HUES6 (cell line): Measurements from ENCODE around the gene MRRF.
"Not testable (repeated sequence)": the region's sequence is repeated elsewhere in the genome, so short reads cannot be mapped to it uniquely, and the experiment has no call there.

ENCODE experiments used
- H3K27ac ChIP-seq: 2 replicates; pipeline ENCODE4 v1.7.0; 2013; ENCODE audit warnings: low read depth, mild to moderate bottlenecking, low read length, inconsistent platforms
- H3K27me3 ChIP-seq: 2 replicates; pipeline ENCODE4 v1.6.1; 2013; ENCODE audit warnings: low read length; ENCODE audit not compliant: control insufficient read depth, insufficient read depth
- H3K36me3 ChIP-seq: 2 replicates; pipeline ENCODE4 v1.6.1; 2013; ENCODE audit warnings: low read length; ENCODE audit not compliant: control insufficient read depth, insufficient read depth
- H3K4me1 ChIP-seq: 2 replicates; pipeline ENCODE4 v1.6.1; 2013; ENCODE audit warnings: low read length; ENCODE audit not compliant: control insufficient read depth, insufficient read depth
- H3K4me3 ChIP-seq: 2 replicates; pipeline ENCODE4 v1.5.1; 2013; ENCODE audit warnings: low read depth, low read length
- H3K9ac ChIP-seq: one replicate; pipeline ENCODE4 v1.6.1; 2013; ENCODE audit warnings: mild to moderate bottlenecking, low read length
- H3K9me3 ChIP-seq: 2 replicates; pipeline ENCODE4 v1.6.1; 2013; ENCODE audit warnings: low read depth, low read length; ENCODE audit not compliant: control insufficient read depth, insufficient read depth

Gene MRRF

DNA sequence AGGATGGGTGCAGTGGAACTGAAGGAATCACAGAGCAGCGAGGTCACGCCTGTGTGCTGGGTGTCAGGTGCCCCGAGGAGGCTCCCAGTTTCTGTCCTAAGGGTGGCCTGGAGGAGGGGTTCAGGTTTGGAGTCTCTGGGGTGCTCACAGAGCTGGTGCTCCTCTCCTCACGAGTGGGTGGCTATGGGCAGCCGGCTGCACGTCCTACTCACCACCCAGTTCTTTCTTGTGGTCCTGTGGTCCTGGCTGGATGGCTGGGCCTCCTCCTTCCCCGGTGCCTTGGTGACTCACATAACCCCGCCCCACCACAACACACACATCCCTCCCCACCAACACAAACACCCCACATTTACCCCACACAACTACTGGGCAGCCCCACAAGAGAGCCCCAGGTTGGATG lies 96.2 kb downstream of the MRRF start:
- H3K9me3 ChIP-seq, result no peaks in the 10 kb centered on the region
- H3K27me3 ChIP-seq, result 0 out of 2 replicates have a peak, but pooled peaks cover 4% of the 10 kb centered on the region
- H3K27ac ChIP-seq, result no peak overlapping the region
- H3K4me3 ChIP-seq, result no peak overlapping the region
- no peaks in the 10 kb centered on the region for H3K4me1 ChIP-seq
- H3K9ac ChIP-seq, result no peak overlapping the region
- no peaks in the 10 kb centered on the region for H3K36me3 ChIP-seq

DNA sequence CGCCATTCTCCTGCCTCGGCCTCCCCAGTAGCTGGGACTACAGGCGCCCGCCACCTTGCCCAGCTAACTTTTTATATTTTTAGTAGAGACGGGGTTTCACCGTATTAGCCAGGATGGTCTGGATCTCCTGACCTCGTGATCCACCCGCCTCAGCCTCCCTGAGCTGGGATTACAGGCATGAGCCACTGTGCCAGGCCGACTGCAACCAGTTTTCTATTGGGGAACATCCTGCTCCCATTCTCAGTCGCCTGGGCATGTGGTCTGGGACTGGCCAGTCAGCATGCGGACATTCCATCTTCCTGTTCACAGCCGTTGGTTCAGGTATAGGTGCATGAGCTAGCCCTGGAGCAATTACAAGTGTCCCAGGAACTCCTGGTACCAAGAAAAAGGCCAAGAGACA lies 98.4 kb downstream of the MRRF start:
- H3K4me1 ChIP-seq, H3K36me3 ChIP-seq, H3K9me3 ChIP-seq, H3K4me3 ChIP-seq, H3K9ac ChIP-seq, H3K27ac ChIP-seq, H3K27me3 ChIP-seq: not testable (repeated sequence)

DNA sequence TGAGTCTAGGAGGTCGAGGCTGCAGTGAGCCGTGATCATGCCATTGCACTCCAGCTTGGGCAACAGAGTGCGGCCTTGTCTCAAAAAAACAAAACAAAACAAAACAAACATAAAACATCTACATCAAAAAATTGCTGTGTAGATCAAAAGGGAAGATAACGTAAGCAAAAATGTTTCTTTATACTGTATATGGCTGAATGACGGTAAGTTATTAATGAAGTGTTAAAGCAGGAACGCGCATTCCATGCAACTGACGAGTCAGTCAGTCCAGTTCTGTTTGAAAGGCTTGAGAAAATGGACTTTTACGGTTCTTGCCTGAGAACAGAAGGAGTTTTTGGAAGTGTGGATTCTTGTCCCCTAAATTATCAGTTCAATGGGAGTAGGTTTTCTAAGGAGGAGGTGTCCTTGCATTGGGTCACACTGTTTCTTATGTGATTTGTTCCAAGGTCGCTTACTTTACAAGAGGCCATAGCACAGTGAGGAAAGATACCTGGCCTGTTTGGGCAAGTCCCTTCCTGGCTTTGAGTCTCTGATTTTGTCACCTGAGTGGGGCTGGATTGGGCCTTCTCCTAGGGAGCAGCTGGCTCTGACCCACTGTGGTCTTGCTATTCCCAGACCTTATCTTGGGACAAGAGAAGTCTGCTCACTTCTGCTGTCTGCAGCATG lies 99.6 kb downstream of the MRRF start:
- Histone ChIP-seq H3K9me3 (no peaks in the 10 kb centered on the region), H3K27ac (no peak overlapping the region), H3K4me3 (no peak overlapping the region), H3K4me1 (no peaks in the 10 kb centered on the region), H3K9ac (no peak overlapping the region), H3K27me3 (peaks cover 12% of the 10 kb centered on the region), H3K36me3 (no peaks in the 10 kb centered on the region)

DNA sequence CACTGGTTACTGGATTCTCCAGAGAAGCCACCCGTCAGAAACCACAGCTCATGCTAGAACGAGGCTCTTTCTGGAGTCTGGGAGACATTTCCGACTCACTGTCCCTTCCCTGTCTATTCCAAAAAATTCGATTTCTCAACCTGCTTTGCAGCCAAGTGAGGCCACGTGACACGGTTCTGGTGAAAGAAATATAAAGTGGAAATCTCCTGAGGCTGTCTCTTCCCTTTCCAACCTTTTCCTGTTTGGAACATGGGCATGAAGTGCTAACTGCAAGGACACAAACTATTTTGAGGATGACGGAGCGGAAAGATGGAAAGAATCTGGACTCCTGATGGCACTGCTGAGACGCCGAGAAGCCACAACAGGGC lies 100.1 kb downstream of the MRRF start:
- H3K27ac ChIP-seq, result no peak overlapping the region
- H3K36me3 ChIP-seq, result no peaks in the 10 kb centered on the region
- H3K9me3 ChIP-seq, result no peaks in the 10 kb centered on the region
- no peak overlapping the region for H3K9ac ChIP-seq
- H3K4me1 ChIP-seq, result no peaks in the 10 kb centered on the region
- peaks cover 16% of the 10 kb centered on the region for H3K27me3 ChIP-seq
- H3K4me3 ChIP-seq, result no peak overlapping the region

DNA sequence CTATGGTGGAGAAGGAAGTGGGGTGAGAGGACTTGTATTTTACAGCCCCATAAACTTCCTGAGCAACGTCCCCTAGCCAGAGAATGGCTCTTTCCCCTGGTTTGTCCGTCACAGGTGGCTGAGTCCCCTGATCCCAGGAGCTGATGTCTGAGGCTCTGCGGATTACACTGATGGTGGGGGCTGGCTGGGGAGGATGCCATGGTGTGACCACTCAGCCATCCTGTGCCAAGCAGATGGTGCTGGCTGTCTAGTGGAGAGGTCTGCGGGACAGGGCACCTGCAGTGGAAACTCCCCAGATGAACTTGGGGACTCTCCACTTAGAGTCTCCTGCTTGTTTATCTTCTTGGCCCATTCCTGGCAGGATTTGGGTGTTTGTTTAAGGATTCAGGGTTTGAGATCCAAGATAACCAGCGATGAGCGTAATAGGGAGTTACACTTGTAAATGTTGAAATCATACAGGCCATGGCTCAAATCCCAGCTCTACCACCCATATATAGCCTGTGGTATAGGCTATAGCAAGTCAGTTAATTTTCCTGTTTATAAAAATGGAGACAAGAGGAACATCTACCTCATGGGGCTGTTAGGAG lies 101.5 kb downstream of the MRRF start:
- H3K27ac ChIP-seq, result no peak overlapping the region
- H3K4me3 ChIP-seq, result no peak overlapping the region
- H3K4me1 ChIP-seq, result peaks cover 3% of the 10 kb centered on the region; the same call in 1 of the 2 replicates
- no peak overlapping the region for H3K9ac ChIP-seq
- H3K27me3 ChIP-seq, result peaks cover 26% of the 10 kb centered on the region
- H3K36me3 ChIP-seq, result no peaks in the 10 kb centered on the region
- H3K9me3 ChIP-seq, result no peaks in the 10 kb centered on the region

DNA sequence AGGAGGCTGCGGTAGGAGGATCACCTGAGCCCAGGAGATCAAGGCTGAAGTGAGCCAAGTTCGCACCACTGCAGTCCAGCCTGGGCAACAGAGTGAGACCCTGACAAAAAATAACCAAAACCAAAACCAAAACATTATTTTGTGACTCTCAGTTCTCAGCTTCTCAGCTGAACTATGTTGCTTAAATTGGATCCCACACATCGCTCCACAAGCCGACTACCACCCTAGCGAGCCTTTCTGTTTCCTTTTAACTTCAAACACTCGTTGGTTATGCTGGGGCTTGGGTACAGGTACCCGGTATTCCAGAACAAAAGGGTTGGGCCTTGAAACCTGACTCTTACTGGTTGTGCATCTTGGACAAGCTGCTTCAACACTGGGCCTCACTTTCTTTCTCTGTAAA lies 102.4 kb downstream of the MRRF start:
- H3K27me3 ChIP-seq, result peaks cover 35% of the 10 kb centered on the region
- no peak overlapping the region for H3K27ac ChIP-seq
- H3K36me3 ChIP-seq, result no peaks in the 10 kb centered on the region
- peaks cover 11% of the 10 kb centered on the region for H3K4me1 ChIP-seq
- no peaks in the 10 kb centered on the region for H3K9me3 ChIP-seq
- H3K9ac ChIP-seq, result no peak overlapping the region
- H3K4me3 ChIP-seq, result no peak overlapping the region

DNA sequence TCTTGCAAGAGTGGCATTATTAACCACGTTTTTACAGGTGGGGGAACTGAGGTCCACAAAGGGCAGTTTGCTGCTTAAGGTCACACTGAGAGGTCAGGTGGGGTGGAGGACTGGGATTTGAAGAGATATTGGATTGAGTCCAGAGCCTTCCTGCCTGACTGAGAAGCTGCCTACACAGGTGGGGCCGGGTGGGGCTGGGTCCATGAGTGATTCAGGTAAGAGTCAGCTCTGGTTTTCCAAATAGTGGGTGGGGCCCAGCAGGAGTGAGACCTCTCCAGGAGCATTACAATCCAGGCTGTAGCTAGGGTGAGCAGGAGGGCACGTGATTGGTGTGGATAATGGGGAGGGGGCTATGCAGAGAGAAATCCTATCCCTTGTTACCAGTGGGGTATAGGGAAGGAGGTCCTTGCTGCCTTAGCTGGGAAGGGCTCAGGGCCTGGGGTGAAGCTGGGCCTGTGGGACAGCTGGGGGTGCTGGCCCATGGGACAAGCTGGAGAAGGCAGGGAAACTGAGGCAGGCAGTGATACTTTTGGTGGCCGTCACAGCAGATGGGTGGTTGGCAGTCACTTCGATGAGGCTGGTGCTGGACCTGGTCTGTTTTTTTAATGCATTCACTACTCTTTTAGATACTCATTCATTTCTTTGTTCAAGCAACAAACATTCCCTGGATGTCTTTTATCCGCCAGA lies 103.2 kb downstream of the MRRF start:
- peaks cover 43% of the 10 kb centered on the region for H3K27me3 ChIP-seq
- peaks cover 15% of the 10 kb centered on the region for H3K4me1 ChIP-seq
- H3K36me3 ChIP-seq, result no peaks in the 10 kb centered on the region
- H3K9ac ChIP-seq, result no peak overlapping the region
- H3K4me3 ChIP-seq, result no peak overlapping the region
- H3K27ac ChIP-seq, result no peak overlapping the region
- H3K9me3 ChIP-seq, result no peaks in the 10 kb centered on the region

DNA sequence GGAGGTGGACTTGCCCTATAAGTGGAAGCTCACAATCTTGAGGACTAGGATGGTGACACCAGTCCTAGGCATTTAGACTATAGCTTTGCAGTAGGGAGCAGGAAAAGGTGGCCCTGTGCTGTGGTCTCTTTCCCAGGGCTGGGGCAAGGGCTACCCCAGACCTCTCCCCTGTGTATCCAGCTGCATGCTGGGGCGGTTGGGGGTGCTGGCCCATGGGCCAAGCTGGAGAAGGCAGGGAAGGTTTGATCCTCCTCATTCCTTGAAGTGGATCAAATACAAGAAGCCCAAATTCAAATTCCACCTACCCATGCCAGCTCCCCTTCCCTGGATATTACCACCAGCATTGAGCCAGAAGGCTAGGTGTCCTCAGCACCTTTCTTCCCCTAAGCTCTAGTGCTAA lies 104.0 kb downstream of the MRRF start:
- H3K27me3 ChIP-seq, result peaks cover 51% of the 10 kb centered on the region
- no peak overlapping the region for H3K27ac ChIP-seq
- H3K9ac ChIP-seq, result no peak overlapping the region
- no peaks in the 10 kb centered on the region for H3K9me3 ChIP-seq
- H3K4me1 ChIP-seq, result peaks cover 15% of the 10 kb centered on the region
- no peak overlapping the region for H3K4me3 ChIP-seq
- no peaks in the 10 kb centered on the region for H3K36me3 ChIP-seq

DNA sequence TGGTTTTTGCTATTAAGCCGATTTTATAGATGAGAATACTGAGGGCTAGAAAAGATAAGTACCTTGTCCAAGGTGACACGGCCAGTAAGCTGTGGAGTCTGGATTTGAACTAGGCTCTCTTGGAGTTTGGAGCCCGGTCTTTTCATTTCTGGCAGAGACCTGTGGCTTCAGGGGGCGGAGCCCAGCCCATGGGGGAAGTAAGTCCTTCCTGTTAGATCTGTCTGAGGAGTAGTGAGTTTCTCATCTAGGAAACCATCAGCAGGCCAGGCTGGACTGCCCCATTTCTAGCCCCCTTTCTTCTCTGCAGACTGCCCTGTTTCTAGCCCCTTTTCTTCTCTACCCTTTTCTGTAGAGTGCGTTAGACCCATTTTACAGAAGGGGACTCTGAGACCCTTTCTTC lies 105.6 kb downstream of the MRRF start:
- peaks cover 25% of the 10 kb centered on the region for H3K4me1 ChIP-seq
- H3K4me3 ChIP-seq, result peak overlapping the region; percentile 75
- H3K27me3 ChIP-seq, result peaks cover 63% of the 10 kb centered on the region
- H3K36me3 ChIP-seq, result no peaks in the 10 kb centered on the region
- no peak overlapping the region for H3K9ac ChIP-seq
- no peaks in the 10 kb centered on the region for H3K9me3 ChIP-seq
- no peak overlapping the region for H3K27ac ChIP-seq

DNA sequence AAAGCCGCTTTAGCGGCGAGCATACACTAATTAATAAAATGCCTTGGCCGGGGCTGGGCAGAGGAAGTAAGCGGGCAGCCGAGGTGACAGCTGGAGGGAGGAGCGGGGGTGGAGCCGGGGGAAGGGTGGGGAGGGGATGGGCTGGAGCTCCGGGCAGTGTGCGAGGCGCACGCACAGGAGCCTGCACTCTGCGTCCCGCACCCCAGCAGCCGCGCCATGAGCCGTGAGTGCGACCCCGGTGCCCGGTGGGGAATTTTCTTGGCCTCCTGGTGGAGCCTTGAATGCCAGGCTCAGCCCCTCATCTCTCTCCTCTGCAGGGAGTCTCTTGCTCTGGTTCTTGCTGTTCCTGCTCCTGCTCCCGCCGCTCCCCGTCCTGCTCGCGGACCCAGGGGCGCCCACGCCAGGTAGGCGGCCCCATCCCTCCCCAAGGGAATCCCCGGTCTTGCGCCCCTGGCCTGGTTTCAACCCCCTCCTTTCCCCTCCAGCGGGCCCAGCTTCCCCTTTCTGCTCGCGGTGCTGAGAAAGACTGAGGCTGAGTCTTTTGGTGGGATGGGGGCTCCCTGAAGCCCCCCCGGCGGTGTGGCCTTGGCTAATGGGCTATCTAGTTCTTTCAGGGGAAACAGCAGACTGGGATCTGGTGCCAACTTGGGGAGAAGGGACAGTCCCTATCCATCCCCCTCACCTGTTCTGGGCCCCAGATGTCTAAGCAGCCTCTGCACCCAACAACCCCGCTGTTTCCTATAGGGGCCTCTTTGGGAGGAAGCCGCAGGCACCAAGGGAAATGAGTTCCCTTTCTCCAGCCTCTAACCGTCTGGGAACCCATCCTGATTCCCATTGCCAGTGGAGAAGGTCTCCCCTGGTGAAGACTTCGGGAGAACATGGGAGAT lies 106.4 kb downstream of the MRRF start, which contains the start of gene PTGS1:
Gene PTGS1, plus strand, starts transcription at position 156 of the 887 bp plus-strand sequence. Its CDS starts 61 bp downstream, at position 217.
- no peaks in the 10 kb centered on the region for H3K9me3 ChIP-seq
- peaks cover 63% of the 10 kb centered on the region for H3K27me3 ChIP-seq
- no peak within 1 kb of the TSS for H3K27ac ChIP-seq
- peak within 1 kb of the TSS; percentile 75 for H3K4me3 ChIP-seq
- H3K36me3 ChIP-seq, result no peaks in the 10 kb centered on the region
- no peak within 1 kb of the TSS for H3K9ac ChIP-seq
- H3K4me1 ChIP-seq, result peaks cover 33% of the 10 kb centered on the region
